Astrocyte of the cerebellum (primary cell): ENCODE data around the gene ERVH48-1.
"Not testable (repeated sequence)": the region's sequence is repeated elsewhere in the genome, so short reads cannot be mapped to it uniquely, and the experiment has no call there.

Experiments
- DNase-seq: peaks from one replicate; pipeline ENCODE4 v3.0.0-alpha.2; 2011; ENCODE audit warnings: low read depth
- H3K4me3 ChIP-seq: 2 replicates; pipeline ENCODE4 v1.5.1; 2011; ENCODE audit warnings: mild to moderate bottlenecking, low read depth, low read length, moderate library complexity
- in situ Hi-C: cut with HindIII; loops from 2 replicates; pipeline ENCODE4 v1.10.0; 2017; ENCODE audit warnings: low sequenced_read_pairs
- TF ChIP-seq, protein P1 (sequence below): IDR thresholded peaks from 2 replicates; pipeline ENCODE4 v1.5.1; 2012; ENCODE audit warnings: low read length, low read depth, moderate library complexity, mild to moderate bottlenecking; ENCODE audit errors: missing control alignments

The ERVH48-1 gene

DNA sequence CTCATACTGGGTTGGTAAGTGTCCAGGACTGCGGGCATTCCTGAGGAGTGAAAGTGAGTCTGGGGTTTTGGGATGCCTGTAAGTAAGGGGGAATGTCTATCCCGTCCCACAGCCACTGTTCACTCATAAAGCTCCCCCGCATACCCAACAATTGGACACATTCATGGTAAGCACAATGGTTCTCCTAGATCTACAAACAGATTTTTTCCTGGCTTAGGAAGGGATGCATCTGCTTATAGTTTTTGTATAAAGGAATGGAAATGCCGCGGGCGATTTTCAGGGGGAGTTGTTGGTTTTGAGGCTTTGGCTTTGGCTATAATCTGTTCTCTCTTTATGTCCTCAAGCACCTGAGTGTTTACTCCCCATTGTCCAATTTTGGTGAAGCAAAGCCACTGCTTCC is 7.1 kb downstream of the ERVH48-1 start:
- in situ Hi-C loops = no loop called here
- DNase-seq = no peak
- no peak overlapping the region for H3K4me3 ChIP-seq
- TF ChIP-seq, protein P1, sequence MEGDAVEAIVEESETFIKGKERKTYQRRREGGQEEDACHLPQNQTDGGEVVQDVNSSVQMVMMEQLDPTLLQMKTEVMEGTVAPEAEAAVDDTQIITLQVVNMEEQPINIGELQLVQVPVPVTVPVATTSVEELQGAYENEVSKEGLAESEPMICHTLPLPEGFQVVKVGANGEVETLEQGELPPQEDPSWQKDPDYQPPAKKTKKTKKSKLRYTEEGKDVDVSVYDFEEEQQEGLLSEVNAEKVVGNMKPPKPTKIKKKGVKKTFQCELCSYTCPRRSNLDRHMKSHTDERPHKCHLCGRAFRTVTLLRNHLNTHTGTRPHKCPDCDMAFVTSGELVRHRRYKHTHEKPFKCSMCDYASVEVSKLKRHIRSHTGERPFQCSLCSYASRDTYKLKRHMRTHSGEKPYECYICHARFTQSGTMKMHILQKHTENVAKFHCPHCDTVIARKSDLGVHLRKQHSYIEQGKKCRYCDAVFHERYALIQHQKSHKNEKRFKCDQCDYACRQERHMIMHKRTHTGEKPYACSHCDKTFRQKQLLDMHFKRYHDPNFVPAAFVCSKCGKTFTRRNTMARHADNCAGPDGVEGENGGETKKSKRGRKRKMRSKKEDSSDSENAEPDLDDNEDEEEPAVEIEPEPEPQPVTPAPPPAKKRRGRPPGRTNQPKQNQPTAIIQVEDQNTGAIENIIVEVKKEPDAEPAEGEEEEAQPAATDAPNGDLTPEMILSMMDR = no peak

DNA sequence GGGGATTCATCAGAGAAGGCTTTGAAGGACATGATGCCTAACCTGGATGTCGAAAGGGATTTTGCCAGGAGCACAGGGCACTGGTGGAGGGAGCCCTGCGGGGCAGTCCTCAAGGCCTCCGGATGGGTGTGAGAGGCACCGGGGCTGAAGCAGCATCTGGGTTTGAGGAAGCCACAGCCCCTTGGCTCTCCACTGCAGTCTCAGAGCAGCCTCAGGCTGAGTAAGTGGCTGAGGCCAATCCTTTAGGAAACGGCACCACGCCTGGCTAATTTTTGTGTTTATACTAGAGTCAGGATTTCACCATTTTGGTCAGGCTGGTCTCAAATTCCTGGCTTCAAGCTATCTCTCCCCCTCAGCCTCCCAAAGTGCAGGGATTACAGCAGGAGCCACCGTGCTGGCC is 12.0 kb downstream of the ERVH48-1 start:
- TF ChIP-seq, protein P1 = no peak
- in situ Hi-C loops = no loop called here
- H3K4me3 ChIP-seq = no peak overlapping the region
- DNase-seq = no peak

DNA sequence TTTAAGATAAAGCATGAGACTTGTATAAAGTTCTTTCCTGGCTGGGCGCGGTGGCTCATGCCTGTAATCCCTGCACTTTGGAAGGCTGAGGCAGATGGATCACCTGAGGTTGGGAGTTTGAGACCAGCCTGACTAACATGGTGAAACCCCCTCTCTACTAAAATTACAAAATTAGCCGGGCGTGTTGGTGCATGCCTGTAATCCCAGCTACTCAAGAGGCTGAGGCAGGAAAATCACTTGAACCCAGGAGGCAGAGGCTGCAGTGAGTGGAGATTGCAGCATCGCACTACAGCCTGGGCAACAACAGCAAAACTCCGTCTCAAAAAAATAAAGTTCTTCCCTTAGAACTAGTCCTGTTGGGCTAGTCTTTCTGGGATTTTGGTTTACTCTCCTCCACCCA is 13.5 kb downstream of the ERVH48-1 start:
- DNase-seq, H3K4me3 ChIP-seq, in situ Hi-C loops: not testable (repeated sequence)

DNA sequence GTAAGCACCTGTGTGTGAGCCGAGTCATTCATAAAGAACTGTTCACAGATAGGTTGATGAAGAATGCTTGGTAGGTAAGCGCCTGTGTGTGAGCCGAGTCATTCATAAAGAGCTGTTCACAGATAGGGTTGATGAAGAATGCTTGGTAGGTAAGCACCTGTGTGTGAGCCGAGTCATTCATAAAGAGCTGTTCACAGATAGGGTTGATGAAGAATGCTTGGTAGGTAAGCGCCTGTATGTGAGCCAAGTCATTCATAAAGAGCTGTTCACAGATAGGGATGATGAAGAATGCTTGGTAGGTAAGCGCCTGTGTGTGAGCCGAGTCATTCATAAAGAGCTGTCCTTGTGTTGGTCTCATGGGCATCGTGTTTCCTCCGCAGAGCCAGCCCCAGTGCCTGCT is 16.9 kb downstream of the ERVH48-1 start:
- in situ Hi-C loops, H3K4me3 ChIP-seq, DNase-seq: not testable (repeated sequence)

DNA sequence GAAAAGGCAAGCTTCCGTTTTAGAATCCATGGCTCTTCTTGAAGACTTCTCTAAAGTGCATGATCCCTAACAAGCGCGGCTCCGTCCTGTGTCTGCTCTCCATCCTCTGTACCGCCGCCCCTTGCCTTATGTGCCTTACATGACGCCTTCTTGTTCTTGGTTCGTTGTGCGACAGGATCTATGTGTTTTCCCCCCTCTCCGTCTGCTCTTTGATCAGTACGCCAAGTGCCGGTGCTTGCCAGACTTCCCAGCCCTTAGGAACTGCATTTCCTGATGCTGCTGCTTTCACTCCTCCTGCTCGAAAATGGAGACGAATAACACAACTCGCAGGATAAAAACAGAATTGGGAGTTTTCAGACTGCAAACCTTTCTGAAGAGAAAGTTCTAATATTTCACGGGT is 19.2 kb downstream of the ERVH48-1 start:
- TF ChIP-seq, protein P1 = no peak
- DNase-seq = no peak
- in situ Hi-C loops = no loop called here
- no peak overlapping the region for H3K4me3 ChIP-seq

DNA sequence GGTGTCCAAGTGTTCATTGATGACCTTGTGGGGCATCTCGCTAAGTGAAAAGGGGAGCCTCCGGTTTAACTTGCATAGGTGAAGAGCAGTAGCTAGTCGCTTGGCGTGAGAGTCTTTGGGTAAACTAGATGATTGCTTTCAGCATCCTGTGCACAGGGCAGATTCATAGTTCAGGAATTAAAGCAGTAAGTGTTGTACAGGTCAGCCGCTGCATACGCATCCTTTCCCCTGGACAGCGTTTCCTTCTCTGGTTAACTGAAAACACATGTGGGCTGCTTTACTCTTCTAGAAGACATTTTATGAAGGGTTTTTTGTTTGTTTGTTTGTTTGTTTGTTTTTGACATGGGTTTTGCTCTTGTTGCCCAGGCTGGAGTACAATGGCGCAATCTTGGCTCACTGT is 20.2 kb downstream of the ERVH48-1 start:
- H3K4me3 ChIP-seq = no peak overlapping the region
- no peak for DNase-seq
- in situ Hi-C loops = no loop called here
- TF ChIP-seq, protein P1 = no peak

DNA sequence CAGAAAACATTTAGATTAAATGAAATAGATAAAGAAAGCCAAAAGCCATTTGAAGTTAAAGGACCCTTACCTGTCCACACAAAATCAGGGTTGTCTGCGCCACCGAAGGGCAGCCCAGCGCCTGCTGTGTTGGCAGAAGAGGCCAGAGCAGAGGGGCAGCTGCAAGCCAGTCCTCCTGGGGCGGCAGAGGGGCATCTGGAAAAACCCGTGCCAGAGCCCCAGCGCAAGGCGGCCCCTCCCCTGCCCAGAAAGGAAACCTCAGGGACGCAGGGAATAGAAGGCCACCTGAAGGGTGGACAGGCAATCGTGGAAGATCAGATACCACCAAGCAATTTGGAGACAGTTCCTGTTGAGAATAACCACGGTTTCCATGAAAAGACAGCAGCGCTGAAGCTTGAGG is 21.6 kb downstream of the ERVH48-1 start:
- H3K4me3 ChIP-seq = no peak overlapping the region
- no peak for DNase-seq
- in situ Hi-C loops = no loop called here
- TF ChIP-seq, protein P1 = no peak

DNA sequence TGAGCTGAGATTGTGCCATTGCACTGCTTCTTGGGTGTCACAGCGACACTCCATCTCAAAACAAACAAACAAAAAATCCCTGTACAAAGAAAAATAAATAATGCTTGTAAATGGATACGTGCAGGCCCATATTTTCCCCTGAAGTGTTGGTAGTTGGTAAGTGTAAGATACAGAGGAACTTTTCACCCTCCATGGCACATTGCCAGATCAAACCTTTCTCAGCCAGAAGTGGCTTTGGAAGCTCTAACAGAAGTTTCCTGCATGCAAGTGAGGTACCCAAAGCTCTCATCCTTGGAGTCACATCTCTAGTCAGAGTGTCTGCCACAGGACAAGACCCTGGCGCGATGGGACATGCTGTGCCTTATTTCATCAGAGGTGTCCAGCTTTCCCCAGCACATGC is 25.0 kb downstream of the ERVH48-1 start:
- TF ChIP-seq, protein P1 = no peak
- in situ Hi-C loops = no loop called here
- H3K4me3 ChIP-seq = no peak overlapping the region
- DNase-seq = no peak
